CD4-positive, alpha-beta T cell (primary cell): ENCODE data around the gene HOXA3. TPM values are rescaled to one million over a fixed set of nuclear protein-coding genes. Genes with fewer than 3 reads are reported as not detected.
A peak's percentile ranks its signal among the peaks of the same experiment; 100 is the strongest.

ENCODE experiments used
- ATAC-seq: fragments of 200-7000 bp; cut with Tn5 transposase; one replicate; pipeline ENCODE4 v1.10.0; 2022; ENCODE audit warnings: mild to moderate bottlenecking; ENCODE audit not compliant: poor library complexity
- CTCF ChIA-PET: fragments of 350-600 bp; sonication (Branson Sonifier 250); formaldehyde crosslinking; loops from one replicate; lab custom pipeline; 2021; ENCODE audit warnings: antibody characterized with exemption, inconsistent platforms; lab: Charles Lee
- POLR2A ChIA-PET: fragments of 350-600 bp; sonication (Branson Sonifier 250); formaldehyde crosslinking; loops from one replicate; lab custom pipeline; 2021; ENCODE audit warnings: antibody characterized with exemption, inconsistent platforms; lab: Charles Lee
- DNase-seq, 14 experiments: peaks; one replicate each; pipeline ENCODE4 v3.0.0-alpha.2; 2013 to 2020; ENCODE audit warnings: mixed read lengths in 2 of 14
- H3K27ac ChIP-seq, 2 donors: one replicate each; pipeline versions ENCODE4 v1.5.1 to v1.7.0; 2013; ENCODE audit warnings: low read length in 2 of 2, low read depth in 1 of 2, mild to moderate bottlenecking in 1 of 2
- H3K27me3 ChIP-seq, 2 experiments: 1 replicate in 1 of 2; 2 replicates in 1 of 2; pipeline versions ENCODE4 v1.6.1 to v1.7.0; 2013; ENCODE audit warnings: low read length in 2 of 2, control low read depth in 1 of 2, mild to moderate bottlenecking in 1 of 2, moderate library complexity in 1 of 2; ENCODE audit not compliant: insufficient read depth in 2 of 2, control insufficient read depth in 1 of 2
- H3K36me3 ChIP-seq: one replicate; pipeline ENCODE4 v1.6.1; 2013; ENCODE audit warnings: low read length, control low read depth; ENCODE audit not compliant: insufficient read depth
- H3K4me1 ChIP-seq: one replicate; pipeline ENCODE4 v1.6.1; 2013; ENCODE audit warnings: low read length, control low read depth; ENCODE audit not compliant: insufficient read depth
- H3K4me3 ChIP-seq: one replicate; pipeline ENCODE4 v1.5.1; 2013; ENCODE audit warnings: mild to moderate bottlenecking, low read length, moderate library complexity
- H3K9me3 ChIP-seq, 2 experiments: 1 replicate in 1 of 2; 2 replicates in 1 of 2; pipeline versions ENCODE4 v1.6.1 to v1.7.0; 2013; ENCODE audit warnings: low read length in 2 of 2, mild to moderate bottlenecking in 2 of 2, control low read depth in 1 of 2, moderate library complexity in 1 of 2; ENCODE audit not compliant: control insufficient read depth in 1 of 2, insufficient read depth in 1 of 2
- H3K27ac Mint-ChIP-seq: one replicate; pipeline ENCODE4 v1.8.0; 2020; ENCODE audit warnings: mixed read lengths
- H3K27me3 Mint-ChIP-seq: one replicate; pipeline ENCODE4 v1.8.0; 2021; ENCODE audit warnings: mixed read lengths
- H3K36me3 Mint-ChIP-seq: one replicate; pipeline ENCODE4 v1.8.0; 2021; ENCODE audit warnings: low read depth, mixed read lengths
- H3K4me1 Mint-ChIP-seq: one replicate; pipeline ENCODE4 v1.8.0; 2021; ENCODE audit warnings: low read depth, mixed read lengths
- H3K4me3 Mint-ChIP-seq: one replicate; pipeline ENCODE4 v1.8.0; 2020; ENCODE audit warnings: mild to moderate bottlenecking, mixed read lengths
- H3K9me3 Mint-ChIP-seq: one replicate; pipeline ENCODE4 v1.8.0; 2020; ENCODE audit warnings: mixed read lengths
- intact Hi-C, 2 experiments: fragments of 100-400 bp; cut with DNase I in 1 of 2; cut with micrococcal nuclease in 1 of 2; formaldehyde crosslinking; loops; one replicate each; pipeline versions ENCODE4 v1.15.1 to v1.9.0; 2023 to 2025; cut with DNase I, micrococcal nuclease
- total RNA-seq, 174 experiments: library from RNA in 2 of 174; stranded (reverse) in 2 of 174; gene quantifications; one replicate each; pipeline ENCODE4 v1.2.3 and lab custom pipeline; 2021 to 2026
- TF ChIP-seq, protein P1 (sequence below): fragments of 200-600 bp; IDR thresholded peaks from one replicate; pipeline ENCODE4 v1.8.0; 2022; ENCODE audit warnings: antibody characterized with exemption, mild to moderate bottlenecking

HOXA3 gene
- total RNA-seq, 2 experiments from 2014 or later: not detected

DNA sequence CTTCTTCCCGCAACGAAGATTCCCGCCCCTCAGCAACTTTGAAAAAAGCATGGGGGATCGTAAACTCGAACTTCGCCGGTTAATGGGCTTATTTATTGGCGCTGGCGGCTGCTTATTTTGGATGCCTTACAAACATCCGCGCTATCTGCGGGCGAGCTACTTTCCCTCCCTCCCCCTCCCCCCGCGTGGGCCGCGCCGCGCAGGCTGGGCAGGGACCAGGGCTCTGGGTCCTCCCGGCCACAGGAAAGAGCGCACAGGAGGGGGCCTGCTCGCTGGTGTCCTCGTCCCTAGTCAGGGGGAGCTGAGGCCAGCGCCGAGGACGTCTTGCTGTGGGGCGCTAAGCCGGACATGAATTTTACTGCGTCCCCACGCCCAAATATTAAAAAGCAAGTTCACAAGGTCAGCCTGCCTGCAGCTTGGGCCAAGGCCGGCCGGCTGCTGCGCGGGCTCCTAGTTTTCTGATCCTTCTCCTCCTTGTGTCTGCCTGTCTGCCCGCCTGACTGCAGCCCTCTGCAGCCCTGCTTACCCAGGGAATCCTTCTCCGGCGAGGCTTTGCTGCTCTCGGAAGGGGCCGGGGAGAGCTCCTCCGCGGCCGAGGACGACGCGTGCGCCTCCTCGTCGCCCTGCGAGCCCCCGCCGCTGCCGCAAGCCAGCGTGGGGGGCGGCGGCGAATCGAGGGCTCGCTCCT is 20.6 kb upstream of the HOXA3 start:
- Mint-ChIP-seq H3K9me3 (no peaks in the 10 kb centered on the region), H3K4me1 (peaks cover 39% of the 10 kb centered on the region), H3K27ac (no peak overlapping the region), H3K4me3 (no peak overlapping the region), H3K27me3 (peaks cover 84% of the 10 kb centered on the region), H3K36me3 (no peaks in the 10 kb centered on the region)
- intact Hi-C loops: loop anchor here in 1 of 2 experiments (2.0 kb wide), 1 partner anchor 14 kb away; no protein-coding TSS in a partner anchor
- Histone ChIP-seq H3K9me3 (peaks cover 5 to 61% of the 10 kb centered on the region in 2 experiments), H3K4me1 (peaks cover 59% of the 10 kb centered on the region), H3K27me3 (peaks cover 78 to 96% of the 10 kb centered on the region in 2 experiments), H3K36me3 (no peaks in the 10 kb centered on the region), H3K27ac (no peak overlapping the region), H3K4me3 (peak overlapping the region; percentile 34)
- CTCF ChIA-PET: interaction anchor here (1.0 to 2.9 kb wide), 3 partner anchors 12 to 23 kb away, joined by 3 to 10 read pairs (median 10); no protein-coding TSS in a partner anchor
- POLR2A ChIA-PET: interaction anchor here (0.6 to 2.5 kb wide), 5 partner anchors 10 to 17 kb away, joined by 3 to 14 read pairs (median 4); no protein-coding TSS in a partner anchor
- ATAC-seq: peak; percentile 24
- TF ChIP-seq, protein P1, sequence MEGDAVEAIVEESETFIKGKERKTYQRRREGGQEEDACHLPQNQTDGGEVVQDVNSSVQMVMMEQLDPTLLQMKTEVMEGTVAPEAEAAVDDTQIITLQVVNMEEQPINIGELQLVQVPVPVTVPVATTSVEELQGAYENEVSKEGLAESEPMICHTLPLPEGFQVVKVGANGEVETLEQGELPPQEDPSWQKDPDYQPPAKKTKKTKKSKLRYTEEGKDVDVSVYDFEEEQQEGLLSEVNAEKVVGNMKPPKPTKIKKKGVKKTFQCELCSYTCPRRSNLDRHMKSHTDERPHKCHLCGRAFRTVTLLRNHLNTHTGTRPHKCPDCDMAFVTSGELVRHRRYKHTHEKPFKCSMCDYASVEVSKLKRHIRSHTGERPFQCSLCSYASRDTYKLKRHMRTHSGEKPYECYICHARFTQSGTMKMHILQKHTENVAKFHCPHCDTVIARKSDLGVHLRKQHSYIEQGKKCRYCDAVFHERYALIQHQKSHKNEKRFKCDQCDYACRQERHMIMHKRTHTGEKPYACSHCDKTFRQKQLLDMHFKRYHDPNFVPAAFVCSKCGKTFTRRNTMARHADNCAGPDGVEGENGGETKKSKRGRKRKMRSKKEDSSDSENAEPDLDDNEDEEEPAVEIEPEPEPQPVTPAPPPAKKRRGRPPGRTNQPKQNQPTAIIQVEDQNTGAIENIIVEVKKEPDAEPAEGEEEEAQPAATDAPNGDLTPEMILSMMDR: no peak
- DNase-seq: peak in 3 of 14 experiments; percentile 18 to 38 (median 25)

DNA sequence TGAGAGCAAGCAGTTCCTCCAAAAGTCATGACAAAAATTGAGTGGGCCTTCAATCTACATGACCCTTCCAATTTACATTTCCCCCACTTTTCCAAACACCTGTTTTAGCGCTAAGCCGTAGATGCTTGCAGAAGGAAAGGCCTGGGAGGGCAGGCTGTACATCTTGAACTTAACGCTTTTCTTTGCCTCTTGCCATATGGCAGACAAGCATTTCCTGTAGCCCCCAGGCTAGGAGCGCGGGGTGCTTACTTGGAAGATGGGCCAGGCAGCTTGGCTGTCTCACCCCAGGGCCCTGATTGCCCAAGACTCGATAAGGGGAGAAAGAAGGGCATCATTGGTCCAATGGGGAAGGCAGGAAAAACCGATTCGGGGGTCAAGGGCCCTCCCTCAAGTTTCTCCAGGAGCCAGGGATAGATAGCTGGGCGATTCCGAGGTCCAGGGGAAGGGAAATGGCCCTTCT is 20.0 kb upstream of the HOXA3 start:
- DNase-seq (peak in 2 of 14 experiments; percentile 0 to 32), ATAC-seq (no peak)
- H3K4me1 Mint-ChIP-seq: peaks cover 45% of the 10 kb centered on the region
- H3K27me3 Mint-ChIP-seq: peaks cover 84% of the 10 kb centered on the region
- CTCF ChIA-PET: interaction anchor here (1.0 to 2.9 kb wide), 4 partner anchors 11 to 24 kb away, joined by 3 to 10 read pairs (median 8); partner anchors contain the start of gene HOXA7
- TF ChIP-seq, protein P1: no peak
- POLR2A ChIA-PET: interaction anchor here (0.6 to 2.5 kb wide), 4 partner anchors 11 to 18 kb away, joined by 3 to 14 read pairs (median 8); no protein-coding TSS in a partner anchor
- peak overlapping the region; percentile 74 for H3K4me3 Mint-ChIP-seq
- no peaks in the 10 kb centered on the region for H3K36me3 Mint-ChIP-seq
- no peak overlapping the region for H3K4me3 ChIP-seq
- intact Hi-C loops: loop anchor here in 1 of 2 experiments (2.0 kb wide), 1 partner anchor 14 kb away; no protein-coding TSS in a partner anchor
- peaks cover 80 to 96% of the 10 kb centered on the region in 2 experiments for H3K27me3 ChIP-seq
- no peaks in the 10 kb centered on the region for H3K9me3 Mint-ChIP-seq
- H3K9me3 ChIP-seq: peaks cover 5 to 61% of the 10 kb centered on the region in 2 experiments
- peaks cover 59% of the 10 kb centered on the region for H3K4me1 ChIP-seq
- no peak overlapping the region for H3K27ac ChIP-seq
- peak overlapping the region; percentile 50 for H3K27ac Mint-ChIP-seq
- H3K36me3 ChIP-seq: no peaks in the 10 kb centered on the region

DNA sequence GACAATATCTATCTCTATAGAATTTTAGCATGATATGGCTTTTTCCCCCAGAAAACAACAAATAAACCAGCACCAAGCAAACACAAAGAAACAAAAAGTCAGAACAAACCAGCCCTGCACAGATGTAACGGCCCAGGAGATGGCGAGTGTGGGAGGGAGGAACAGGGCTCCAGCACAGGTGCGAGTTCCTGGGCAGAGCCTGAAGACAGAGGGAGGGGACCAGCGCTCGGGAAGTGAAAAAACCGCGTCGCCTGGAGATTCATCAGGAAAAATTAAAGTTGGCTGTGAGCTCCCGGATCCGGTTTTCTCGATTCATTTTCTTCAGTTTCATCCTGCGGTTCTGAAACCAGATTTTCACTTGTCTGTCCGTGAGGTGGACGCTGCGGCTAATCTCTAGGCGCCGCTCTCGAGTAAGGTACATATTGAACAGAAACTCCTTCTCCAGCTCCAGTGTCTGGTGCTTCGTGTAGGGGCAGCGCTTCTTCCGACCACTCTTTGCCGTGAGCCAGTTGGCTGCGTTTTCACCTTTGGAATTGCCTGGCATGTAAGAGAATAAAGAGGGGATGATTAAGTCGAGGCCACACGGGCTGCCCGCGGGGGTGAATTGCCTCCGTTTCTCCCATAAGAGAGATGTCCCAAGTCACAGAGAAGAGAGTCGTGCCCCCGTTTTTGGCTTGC is 19.4 kb upstream of the HOXA3 start:
- POLR2A ChIA-PET: interaction anchor here (0.6 to 2.5 kb wide), 5 partner anchors 10 to 19 kb away, joined by 3 to 14 read pairs (median 6); no protein-coding TSS in a partner anchor
- Histone ChIP-seq H3K9me3 (peaks cover 5 to 66% of the 10 kb centered on the region in 2 experiments), H3K36me3 (no peaks in the 10 kb centered on the region), H3K4me3 (no peak overlapping the region), H3K27ac (no peak overlapping the region), H3K4me1 (peaks cover 64% of the 10 kb centered on the region), H3K27me3 (peaks cover 82 to 100% of the 10 kb centered on the region in 2 experiments)
- TF ChIP-seq, protein P1: no peak
- Mint-ChIP-seq H3K36me3 (no peaks in the 10 kb centered on the region), H3K4me1 (peaks cover 51% of the 10 kb centered on the region), H3K27me3 (peaks cover 84% of the 10 kb centered on the region), H3K9me3 (no peaks in the 10 kb centered on the region), H3K4me3 (peak overlapping the region; percentile 74), H3K27ac (peak overlapping the region; percentile 50)
- ATAC-seq (no peak), DNase-seq (peak in 2 of 14 experiments; percentile 32 to 36)
- intact Hi-C loops: loop anchor here (2.0 kb wide), 3 partner anchors 13 to 1315 kb away; partner anchors contain the start of gene HOXA11 (in 1 of the 2)
- CTCF ChIA-PET: interaction anchor here (1.7 to 2.9 kb wide), 5 partner anchors 8 to 25 kb away, joined by 3 to 10 read pairs (median 6); partner anchors contain the start of gene HOXA7
